Middle frontal gyrus (tissue), 1 donor: Measurements from ENCODE around the gene LARP1.

Experiments
- DNase-seq: peaks from one replicate; pipeline ENCODE4 v3.0.0-alpha.2; 2015; ENCODE audit warnings: low spot score; ENCODE audit errors: extremely low spot score

The LARP1 gene

GRCh38 chr5:154788212-154788611 is 33.0 kb downstream of the LARP1 start:
- no peak for DNase-seq

DNA sequence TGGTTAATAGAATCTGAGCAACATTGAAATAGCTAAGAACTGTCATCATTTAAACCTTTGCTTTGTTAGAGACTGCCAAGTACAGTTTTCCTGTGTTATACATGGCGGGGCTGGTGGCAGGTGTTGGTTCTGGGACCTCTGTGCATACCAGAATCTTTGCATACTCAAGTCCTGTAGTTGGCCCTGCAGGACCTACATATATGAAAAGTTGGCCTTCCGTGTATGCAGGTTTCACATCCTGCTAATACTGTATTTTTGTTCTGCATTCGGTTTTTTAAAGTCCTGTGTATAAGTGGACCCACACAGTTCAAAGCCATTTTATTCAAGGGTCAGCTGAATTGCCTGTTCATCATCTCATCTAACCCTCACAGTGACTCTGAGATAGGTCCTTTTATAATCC is 36.4 kb downstream of the LARP1 start:
- no peak for DNase-seq

DNA sequence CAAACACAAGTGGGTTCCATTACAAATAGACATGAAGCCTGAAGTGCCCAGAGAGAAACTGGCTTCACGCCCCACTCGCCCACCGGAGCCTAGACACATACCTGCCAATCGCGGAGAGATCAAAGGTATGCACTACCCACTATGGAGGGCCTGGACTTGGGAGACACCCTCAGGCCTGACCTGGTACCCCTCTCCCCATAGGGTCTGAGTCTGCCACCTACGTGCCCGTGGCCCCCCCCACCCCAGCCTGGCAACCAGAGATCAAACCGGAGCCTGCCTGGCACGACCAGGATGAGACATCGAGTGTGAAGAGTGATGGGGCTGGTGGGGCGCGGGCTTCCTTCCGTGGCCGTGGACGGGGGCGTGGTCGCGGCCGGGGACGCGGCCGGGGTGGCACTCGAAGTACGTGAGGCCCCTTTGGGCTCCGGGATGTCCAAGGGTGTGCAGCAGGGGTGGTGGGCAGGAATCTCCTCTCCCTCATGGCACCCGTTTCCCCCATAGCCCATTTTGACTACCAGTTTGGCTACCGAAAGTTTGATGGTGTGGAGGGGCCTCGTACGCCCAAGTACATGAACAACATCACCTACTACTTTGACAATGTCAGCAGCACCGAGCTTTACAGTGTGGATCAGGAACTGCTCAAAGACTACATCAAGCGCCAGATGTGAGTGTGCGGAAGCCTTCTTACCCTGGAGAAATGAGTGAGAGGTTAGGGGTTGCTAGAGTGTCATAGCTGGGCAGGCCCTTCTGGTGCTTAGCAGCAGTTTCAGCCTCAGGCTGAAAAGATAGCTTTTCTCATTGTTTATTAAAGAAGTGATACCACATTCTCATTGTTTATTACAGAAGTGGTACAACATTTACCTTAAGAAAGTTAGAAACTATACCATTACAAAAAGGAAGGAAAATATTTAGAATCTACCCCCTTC is 38.7 kb downstream of the LARP1 start:
- DNase-seq: no peak

DNA sequence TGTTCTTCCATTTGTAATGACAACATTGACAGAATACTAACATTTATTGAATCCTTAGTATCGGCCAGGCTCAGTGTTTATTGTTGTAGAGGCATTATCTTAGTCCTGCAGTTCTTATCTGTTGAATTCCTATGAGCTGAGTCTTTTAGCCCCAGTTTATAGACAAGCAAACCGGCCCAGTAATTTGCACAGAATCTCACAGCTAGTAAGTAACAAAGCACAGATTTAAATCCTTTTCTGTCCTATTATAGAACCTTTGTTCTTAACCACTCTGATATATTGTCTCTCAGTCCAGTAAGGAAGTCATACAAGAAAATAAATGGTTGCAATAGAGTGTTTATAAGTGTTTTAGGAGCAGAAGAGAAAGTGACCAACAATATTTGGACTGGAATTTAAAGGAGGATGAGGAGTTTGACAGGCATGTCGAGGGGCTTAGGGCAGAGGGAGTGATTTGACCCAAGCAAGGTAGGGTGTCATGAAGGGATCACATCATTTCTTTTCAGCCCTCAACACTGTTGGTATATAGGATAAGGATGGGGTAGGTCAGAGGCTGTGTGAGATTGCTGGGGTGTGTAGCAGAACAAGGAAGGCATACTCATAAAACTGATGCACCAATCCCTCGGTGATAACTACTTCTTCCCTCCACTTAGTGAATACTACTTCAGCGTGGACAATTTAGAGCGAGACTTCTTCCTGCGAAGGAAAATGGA is 39.5 kb downstream of the LARP1 start:
- DNase-seq: no peak

- DNase-seq: no peak
Measured at GRCh38 chr5:154795235-154795596, 40.0 kb downstream of the LARP1 start.

DNA sequence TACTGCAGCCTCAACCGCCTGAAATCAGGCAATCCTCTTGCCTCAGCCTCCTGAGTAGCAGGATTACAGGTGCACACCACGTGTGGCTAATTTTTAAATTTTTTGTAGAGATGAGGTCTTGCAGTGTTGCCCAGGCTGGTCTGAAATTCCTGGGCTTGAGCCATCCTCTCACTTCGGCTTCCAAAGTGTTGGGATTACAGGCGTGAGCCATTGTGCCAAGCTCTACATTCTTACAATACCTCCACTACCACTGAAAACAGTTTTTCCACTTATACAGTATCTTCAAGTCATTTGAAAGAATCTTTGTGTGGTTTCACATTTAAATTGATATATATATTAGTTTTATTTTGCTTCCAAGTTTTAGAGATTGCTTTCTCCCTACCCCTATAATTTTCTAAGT is 42.6 kb downstream of the LARP1 start:
- DNase-seq: no peak

DNA sequence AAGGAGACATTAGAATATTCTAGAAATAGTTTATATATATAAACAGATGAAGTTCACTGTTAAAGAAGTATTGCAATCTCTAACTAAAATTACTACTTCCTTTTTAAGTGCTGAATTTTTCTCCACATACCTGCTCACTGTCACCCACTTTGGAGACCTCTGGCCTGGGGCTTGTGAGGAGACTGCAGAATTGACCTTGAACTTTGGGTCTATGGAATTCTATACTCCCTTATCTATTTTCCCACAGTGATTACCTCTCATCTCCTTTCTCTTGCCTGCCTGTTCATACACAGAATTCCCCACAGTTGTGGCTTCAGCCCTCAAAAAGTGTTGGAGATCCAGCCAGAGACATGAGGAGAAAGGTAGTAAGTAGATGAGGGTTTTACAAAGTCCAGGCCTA is 45.4 kb downstream of the LARP1 start:
- DNase-seq: no peak

DNA sequence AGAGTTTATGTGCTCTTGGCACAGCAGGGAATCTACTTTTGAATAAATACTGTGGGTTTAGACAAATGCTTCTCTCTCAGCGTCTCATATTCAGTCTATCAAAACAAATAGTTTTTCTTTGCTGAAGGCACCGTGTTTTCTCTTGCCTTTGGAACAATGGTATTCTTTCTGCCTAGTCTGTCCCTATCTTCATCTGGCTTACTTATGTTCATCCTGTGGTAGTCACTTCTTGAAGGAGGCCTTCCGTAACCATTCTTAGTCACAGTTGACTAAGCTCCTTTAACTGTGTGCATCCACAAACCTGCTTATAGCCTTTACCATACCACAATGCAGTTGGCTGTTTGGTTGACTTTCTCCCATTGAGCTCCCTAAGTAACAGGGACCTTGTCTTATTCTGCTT is 45.9 kb downstream of the LARP1 start:
- no peak for DNase-seq

DNA sequence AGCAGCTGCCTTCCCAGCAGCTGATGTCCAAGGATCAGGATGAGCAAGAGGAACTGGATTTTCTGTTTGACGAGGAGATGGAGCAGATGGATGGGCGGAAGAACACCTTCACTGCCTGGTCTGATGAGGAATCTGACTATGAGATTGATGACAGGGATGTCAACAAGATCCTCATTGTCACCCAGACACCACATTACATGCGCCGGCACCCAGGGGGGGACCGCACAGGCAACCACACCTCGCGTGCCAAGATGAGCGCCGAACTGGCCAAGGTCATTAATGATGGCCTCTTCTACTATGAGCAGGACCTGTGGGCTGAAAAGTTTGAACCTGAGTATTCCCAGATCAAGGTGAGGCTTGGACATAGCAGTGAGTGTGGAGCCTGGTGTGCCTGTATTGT is 46.9 kb downstream of the LARP1 start:
- no peak for DNase-seq

DNA sequence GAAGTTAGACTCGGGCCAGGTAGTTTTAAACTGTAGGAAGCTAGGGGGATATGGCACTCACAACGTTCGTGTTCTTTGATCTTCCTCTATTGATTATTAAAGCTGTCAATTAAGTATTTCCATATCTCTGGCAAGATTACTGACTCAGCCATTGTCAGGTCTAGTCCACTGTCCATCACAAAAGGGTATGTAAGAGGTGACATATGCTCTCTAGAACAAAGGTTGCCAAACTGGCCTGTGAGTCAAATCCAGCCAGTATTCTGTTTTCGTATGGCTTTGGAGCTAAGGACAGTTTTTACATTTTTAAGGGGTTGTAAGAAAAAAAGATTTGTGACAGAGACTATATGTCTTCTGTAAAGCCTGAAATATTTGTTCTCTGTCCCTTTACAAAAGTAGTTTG is 51.0 kb downstream of the LARP1 start:
- no peak for DNase-seq

DNA sequence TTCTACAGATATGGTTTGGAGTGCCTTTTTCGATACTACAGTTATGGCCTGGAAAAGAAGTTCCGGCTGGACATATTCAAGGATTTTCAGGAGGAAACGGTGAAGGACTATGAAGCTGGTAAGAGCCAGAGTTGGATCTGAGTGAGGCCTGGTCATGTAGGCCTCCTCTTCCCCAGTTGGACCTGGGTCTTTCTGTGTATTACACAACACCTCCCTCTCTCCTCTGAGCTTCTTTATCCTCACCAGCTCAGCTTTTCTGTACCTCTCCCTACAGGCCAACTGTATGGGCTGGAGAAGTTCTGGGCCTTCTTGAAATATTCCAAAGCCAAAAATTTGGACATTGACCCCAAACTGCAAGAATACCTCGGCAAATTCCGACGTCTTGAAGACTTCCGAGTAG is 56.1 kb downstream of the LARP1 start:
- no peak for DNase-seq

DNA sequence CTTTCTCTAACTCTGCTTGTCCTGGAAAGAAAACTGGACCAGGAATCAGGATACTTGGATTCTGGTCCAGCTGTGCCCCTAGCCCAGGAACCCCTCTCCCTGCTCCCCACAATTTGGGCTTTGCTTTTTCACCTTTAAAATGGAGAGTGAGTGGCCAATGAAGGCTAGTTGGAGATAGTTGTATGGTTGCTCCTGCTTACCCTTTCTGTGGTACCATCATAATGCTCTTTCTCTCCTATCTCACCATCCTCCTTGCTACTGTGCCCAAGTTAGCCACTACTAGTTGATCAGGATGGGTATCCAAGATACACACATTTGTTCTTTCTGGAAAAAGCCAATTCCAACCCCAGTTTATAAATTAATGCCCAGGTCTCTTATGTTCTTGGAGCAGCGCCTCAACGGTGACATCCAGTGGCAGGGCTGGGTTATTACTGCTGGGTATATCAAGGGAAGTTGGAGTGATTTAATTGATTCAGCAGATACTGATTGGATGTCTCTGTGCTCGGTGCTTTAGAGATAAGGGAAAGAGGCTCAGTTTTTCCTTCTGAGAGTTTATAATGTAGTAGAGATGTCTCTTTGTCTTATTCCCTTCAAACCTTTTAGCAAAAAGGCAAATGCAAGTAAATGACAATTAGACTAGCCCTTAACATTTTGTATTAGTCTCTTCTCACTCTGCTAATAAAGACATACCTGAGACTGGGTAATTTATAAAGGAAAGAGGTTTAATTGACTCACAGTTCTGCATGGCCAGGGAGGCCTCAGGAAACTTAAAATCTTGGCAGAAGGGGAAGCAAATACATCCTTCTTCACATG is 56.7 kb downstream of the LARP1 start:
- DNase-seq: peak; percentile 12

- no peak for DNase-seq
Measured at GRCh38 chr5:154813158-154813557, 58.0 kb downstream of the LARP1 start.

DNA sequence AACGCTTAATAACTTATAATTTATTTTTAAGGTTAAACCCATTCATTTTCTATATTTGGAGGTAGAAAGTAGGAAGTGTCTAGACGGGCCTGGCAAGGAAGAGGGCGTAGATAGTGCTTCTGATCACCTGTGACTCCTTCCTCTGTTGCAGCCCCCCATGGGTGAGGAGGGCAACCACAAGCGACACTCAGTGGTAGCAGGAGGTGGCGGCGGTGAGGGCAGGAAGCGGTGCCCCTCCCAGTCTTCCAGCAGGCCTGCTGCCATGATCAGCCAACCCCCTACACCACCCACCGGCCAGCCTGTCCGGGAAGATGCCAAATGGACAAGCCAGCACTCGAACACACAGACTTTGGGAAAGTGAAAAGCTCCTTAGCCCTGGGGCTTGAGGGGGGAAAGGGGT is 58.6 kb downstream of the LARP1 start:
- no peak for DNase-seq

GRCh38 chr5:154815025-154815424 is 59.8 kb downstream of the LARP1 start:
- DNase-seq: no peak

DNA sequence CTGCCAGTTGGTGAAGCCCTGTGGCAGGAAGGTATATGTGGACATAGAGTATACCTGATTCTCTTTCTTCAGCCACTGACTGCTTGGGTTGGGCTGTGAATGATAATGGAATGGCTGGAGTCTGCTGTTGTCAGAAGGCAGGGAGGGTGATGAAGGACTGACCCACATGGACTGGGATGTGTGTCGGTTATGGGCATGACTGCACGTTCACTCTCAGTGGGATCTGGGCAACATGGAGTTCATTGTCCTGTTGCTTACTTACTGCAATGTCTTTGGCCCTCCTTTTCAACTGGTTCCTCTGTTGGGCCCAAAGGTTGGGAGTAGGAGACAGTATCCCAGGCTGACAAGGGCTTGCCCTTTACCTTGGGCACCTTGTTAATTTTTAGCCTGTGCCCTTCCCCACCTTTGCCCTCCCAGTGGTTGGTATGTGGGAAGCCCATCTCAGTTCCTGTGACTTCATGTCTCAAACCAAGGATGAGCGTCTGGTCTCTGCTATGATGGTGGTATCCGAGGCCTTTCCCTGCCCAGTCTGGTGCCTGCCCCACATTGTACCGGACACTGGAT is 60.6 kb downstream of the LARP1 start:
- DNase-seq: no peak

GRCh38 chr5:154816891-154817492 is 61.8 kb downstream of the LARP1 start:
- no peak for DNase-seq

DNA sequence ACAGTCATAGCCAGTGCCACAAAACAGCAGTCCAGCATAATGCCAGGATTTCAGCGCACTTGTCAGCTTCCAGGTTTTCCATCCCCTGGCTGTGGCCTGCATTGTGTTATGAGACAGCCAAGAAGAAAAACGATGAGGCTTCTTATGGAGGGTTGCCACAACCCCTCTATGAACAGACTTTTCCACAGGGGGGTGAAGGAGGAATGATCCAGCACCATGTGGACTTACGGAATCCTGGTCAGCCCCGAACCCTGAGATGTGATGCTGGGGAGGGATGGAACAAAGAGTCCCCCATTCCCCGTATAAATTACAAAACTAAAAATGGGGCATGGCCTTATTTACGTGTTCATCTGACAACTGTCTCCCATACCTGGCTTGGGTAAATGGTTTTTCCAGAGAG is 62.6 kb downstream of the LARP1 start:
- DNase-seq: no peak

GRCh38 chr5:154818471-154819116 is 63.4 kb downstream of the LARP1 start:
- no peak for DNase-seq

- DNase-seq: no peak
Measured at GRCh38 chr5:154819546-154819945, 64.4 kb downstream of the LARP1 start.

GRCh38 chr5:154820383-154820782 is 65.2 kb downstream of the LARP1 start:
- no peak for DNase-seq
